ENCODE data around the gene ORC5.

ORC5 gene

DNA sequence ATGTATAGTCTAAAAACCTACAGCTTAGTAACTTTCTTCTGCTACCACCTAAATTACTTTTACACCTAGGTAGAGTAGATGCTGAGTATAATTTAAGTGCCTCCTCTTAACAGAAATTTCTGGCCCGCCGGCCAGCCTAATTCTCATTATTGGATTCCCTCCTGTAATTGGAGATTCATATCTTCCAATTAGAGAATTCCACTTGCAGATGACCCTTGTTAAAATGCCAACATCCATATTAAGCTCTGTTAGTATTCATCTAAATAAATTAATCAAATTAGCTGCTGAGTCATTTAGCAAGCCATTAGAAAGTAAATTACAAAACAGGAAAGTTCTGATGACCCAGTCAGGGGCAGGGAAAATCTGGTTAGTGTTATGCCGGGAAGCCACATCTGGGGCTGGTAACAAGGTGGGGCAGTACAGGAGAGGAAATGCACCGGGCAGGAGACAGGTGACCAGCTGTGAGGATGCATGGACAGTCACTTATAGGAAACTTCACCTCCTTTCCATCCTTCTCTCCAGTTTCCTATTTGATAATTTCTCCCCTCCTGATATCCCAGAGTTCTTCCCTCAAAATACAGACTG, 82.8 kb downstream of the ORC5 start:
- no peak for FAIRE-seq

DNA sequence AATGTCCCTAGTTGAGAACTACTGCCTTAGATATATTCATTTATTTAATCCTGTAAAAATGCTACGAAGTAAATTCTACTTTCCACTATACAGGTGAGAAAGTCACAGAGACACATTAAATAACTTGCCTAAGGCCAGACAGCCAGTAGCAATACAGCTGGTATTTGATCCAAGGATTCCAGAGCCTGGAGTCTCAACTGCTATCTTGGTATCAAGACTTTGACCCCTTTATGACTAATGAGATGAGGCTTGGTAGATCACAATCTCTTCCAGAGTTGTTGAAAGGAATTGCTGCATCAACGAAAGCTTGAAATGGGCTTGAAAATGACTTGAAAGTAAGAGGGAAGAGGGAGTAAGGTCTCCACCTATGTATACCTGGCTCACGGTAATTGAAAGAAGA, 83.3 kb downstream of the ORC5 start:
- FAIRE-seq: no peak

GRCh38 chr7:104123786-104124185, 84.0 kb downstream of the ORC5 start:
- FAIRE-seq: no peak

DNA sequence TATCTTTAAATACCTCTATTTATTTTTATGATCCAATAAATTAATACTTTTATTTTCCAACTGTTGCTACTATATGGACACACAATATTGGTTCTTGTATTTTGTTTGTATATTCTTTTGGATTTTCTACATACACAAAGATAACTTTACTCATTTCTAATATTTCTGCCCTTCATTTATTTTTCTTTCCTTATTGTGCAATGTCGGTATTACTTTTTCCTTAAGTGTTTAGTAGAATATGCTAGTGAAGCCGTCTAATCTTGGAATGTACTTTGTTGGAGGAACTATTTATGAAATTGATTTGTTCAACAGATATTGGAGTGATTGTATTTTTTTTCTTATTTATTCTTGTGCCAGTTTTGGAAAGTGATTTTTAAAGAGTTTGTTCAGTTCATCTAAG, 94.0 kb downstream of the ORC5 start:
- FAIRE-seq: no peak

DNA sequence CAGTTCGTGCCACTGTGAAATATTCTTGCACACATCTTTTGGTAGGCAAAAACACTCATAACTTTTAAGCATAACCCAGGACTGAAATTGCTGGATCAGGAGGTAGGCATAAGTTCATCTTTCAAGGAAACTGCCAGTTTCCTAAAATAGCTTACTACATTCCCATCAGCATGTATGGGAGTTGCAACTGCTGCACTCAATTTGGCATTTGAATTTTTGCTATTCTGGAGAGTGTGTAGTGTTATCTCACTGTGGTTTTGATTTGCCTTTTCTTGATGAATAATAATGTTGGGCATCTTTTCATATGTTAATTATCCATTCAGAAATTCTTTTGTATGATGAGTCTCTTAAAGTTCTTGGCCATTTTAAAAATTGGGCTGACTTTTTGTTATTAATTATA, 95.2 kb downstream of the ORC5 start:
- no peak for FAIRE-seq

DNA sequence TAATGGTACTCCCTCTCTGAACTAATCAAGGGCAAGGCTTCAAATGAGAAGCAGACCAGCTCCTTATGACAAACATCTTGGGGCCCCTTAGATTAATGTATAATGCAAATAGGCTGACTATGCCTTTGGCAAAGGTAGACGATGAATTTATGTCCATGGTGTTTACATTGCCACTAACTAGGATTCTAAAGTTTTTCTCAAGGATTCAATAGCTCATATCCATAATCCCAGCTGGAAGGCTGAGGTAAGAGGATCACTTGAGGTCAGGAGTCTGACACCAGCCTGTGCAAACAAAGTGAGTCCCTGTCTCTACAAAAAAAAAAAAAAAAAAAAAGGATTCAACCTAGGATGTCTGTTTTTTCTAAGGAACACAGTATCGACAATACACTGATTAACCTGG, 96.5 kb downstream of the ORC5 start:
- no peak for FAIRE-seq

- FAIRE-seq: peak; percentile 62
Observed at GRCh38 chr7:104106108-104106905, 101.5 kb downstream of the ORC5 start.

- no peak for FAIRE-seq
Observed at GRCh38 chr7:104098890-104099289, 108.9 kb downstream of the ORC5 start.

DNA sequence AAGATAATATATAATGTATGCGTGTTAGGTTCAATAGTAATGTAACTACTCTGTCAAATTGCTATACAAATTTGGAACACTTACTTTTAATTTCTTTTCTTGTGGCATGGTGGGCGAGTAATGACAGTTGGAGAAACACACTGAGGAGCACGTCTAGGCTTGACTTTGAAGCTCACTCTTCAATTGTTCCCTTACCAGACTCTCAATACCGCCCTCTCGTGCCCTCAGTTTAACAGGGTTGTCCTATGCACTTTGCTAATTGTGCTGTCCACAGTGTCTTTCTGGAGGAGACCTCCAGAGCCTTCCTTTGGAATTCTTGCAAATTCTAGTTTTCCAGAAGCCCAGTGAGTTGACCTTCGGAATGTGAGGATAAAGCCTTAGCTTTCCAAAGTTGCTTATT, 111.1 kb downstream of the ORC5 start:
- no peak for FAIRE-seq

GRCh38 chr7:104093127-104093526, 114.7 kb downstream of the ORC5 start:
- FAIRE-seq: no peak

GRCh38 chr7:104091242-104091641, 116.6 kb downstream of the ORC5 start:
- no peak for FAIRE-seq

DNA sequence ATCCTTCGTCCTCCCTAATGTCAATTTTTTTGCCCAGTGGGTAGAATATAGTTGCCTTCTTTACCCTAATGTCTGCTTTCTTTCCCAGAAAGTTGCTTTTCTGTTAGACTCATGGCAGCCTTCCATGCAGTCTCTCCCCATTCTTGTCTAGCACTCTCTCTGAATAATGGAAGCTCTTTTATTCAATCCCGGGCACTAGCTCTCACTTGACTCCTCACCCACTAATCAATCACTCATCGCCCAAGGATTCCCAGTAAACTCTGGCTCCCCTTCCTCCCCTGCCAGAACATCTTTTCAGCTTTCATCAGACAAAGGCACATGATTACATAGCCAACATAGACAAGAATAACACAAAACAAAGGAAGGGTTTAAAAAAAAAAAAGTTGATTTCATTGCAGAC, 118.2 kb downstream of the ORC5 start:
- no peak for FAIRE-seq

GRCh38 chr7:104089061-104089460, 118.8 kb downstream of the ORC5 start:
- FAIRE-seq: no peak
